ENCODE data around the gene ZWILCH.
"Not testable (repeated sequence)": the region's sequence is repeated elsewhere in the genome, so short reads cannot be mapped to it uniquely, and the experiment has no call there.

ZWILCH gene

DNA sequence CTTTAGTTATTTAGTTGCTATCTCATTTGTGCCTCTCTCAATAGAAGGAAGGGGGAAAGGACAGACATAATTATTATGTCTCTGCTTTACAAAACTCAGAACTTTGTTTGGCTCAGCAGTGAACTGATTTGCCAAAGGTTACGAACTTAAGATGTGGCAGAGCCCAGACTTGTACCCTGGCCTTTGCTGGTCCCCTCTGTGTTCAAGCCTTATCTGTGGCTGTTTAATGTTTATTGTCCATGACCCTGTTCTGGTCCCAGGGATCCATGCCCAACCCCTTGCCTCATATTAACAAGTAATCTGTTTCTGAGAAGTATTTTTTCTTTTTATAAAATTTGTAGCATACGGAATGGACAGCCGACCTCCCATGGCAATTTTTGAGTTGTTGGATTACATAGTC, 18.2 kb upstream of the ZWILCH start:
- DNase-seq (ENCODE audit: low read depth, low spot score), result no peak

DNA sequence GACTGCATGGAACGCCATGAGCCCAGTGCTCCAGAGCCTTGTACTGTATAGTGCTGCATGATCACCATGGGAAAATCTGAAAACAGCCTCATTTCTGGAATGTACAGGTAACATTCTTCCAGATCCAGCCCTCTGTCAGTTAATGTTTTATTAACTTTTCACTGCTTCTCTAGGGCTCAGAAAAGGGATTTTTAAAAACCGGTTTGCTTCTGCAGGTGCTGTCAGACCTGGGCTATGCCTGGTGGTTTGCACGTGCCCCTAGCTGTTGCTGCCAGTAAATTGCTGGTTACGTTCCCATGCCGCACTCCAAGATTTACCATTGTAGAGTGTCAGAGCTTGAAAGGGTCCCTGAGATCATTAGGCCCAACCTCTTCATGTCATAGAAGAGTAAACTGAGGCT, 16.6 kb upstream of the ZWILCH start:
- no peak for DNase-seq (ENCODE audit: low read depth, low spot score)

DNA sequence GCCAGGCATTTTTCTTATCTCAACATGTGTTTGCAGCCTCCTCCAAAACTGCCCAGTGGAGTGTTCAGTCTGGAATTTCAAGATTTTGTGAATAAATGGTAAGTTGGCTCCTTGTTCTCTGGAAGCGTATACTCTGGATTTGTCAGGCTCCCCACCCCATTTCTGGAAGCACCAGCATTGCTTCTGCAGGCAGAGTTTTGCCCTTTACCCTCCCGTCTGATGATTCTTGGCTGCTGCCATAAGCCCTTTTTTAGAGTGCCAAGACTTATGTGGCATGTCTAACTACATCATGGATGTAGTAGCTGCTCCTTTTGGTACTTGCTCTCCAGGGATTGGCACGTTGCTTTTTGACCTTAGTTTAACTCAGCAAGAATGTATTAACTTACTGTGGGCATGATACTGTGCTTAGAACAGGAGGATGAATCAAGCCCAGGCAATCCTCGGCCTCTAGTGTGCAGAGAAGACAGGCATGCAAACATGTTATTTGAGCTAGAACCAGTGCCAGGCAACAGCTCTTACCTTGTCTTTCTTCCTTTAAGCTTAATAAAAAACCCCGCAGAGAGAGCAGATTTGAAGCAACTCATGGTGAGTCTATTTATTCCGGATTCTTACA, 15.8 kb upstream of the ZWILCH start:
- DNase-seq (ENCODE audit: low read depth, low spot score), result no peak

DNA sequence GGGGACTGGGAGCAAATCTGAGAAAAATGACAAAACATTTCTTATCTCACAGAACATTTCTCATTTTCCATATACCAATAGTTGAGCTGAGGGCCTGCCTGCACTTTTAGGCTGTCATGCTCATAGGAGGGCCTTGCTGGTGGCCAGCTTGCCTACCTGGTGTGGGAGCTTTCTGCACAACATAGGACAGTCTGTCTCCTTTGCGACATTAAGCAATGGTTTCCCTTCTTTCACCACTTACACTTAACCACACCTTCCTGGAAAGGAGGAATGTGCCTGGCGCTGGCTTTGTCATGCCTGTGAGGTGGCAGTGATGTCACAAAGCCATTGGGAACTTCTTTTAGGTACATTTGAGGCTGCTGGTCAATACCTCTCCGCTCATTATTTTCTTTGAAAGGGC, 13.3 kb upstream of the ZWILCH start:
- DNase-seq (ENCODE audit: low read depth, low spot score), result no peak

DNA sequence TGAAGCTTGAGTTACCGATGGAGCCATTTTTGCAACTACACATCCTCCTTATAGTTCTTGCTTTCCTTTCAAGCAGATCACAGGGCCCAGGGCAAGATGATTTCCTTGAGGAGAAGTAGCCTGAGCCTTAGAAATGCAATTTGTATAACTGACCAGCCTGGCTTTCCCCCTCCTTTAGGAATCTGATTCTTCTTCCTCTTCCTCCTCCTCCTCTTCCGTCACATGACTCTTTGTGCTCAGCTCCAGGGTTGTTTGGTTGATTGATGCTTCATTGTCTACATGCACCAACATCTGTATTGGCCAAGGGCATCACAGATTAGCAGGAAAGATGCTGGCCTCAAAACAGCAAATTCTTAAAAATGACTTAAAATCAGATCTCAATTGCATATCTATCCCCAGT, 10.9 kb upstream of the ZWILCH start:
- no peak for DNase-seq (ENCODE audit: low read depth, low spot score)

DNA sequence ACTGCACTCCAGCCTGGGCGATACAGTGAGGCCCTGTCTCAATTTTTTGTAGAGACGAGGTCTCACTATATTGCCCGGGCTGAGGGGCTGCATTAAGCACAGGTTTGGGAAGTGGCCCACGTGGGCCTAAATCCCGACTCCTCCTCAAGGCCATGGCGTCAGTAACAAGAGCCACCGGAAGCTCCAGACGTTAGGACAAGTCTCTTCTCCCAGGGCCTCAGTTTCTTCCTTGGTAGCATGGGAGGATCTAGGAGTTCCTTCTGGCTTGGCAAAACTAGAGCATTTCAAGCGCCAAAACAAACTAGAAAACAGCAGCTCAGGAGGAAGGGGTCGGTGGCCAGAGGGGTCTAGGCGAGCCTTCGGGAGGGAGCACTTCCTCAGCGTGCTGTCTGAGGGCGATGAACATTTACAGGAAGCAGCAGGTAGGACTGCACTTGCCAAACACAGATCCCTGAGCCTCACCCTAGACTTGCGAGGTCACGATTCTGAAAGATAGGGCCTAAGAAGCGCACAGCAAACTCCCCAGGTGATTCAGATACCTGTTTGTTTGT, 8.1 kb upstream of the ZWILCH start:
- no peak for DNase-seq (ENCODE audit: low read depth, low spot score)

DNA sequence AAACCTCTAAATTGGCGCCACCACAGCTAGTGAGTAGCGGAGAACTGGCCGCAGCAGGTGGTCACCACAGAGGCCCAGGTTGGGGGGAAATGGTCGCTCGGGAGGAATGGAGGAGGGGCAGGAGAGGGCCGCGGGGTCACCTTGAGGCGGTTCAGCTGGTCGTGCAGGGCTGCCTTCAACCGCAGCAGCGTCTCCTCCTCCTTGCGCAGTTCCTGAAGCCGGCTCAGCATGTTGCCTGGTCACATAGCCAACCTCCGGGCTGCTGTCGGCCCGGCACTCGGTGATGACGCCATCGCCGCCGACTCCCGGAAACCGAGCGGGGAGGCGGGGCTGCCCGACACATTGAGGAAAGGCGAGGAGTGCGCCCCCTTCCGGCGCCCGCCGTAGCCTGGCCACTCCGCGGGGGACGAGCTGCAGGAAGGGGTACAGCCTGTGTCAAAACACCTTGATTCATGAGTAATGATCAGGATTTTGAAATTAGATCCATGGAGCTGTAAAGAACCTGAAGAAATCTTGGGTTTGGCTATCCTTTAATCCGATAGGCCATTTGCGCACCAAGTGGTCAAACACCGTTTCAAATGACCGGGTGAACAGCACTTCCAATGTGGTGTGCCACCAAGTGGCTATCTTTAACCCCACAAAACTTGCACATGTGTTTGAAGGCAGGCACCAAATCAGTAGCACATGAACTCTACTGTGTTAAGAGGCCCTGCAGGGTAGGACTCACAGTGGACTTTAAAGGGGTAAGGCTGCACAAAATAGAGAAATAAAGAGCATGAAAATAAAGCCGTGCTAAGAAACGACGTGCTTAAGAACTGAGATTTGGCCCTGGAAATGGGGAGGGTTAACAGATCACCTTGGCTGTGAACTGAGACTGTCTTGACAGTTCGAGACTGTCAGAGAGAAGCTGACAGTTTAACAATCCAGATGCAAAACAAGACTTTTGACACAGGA, 7.3 kb upstream of the ZWILCH start, which contains the start of gene SNAPC5:
Gene SNAPC5, minus strand, starts transcription at position 261 of the 954 bp plus-strand sequence. Its CDS starts 31 bp downstream, at position 230.
- peak; percentile 98 for DNase-seq (ENCODE audit: low read depth, low spot score)

DNA sequence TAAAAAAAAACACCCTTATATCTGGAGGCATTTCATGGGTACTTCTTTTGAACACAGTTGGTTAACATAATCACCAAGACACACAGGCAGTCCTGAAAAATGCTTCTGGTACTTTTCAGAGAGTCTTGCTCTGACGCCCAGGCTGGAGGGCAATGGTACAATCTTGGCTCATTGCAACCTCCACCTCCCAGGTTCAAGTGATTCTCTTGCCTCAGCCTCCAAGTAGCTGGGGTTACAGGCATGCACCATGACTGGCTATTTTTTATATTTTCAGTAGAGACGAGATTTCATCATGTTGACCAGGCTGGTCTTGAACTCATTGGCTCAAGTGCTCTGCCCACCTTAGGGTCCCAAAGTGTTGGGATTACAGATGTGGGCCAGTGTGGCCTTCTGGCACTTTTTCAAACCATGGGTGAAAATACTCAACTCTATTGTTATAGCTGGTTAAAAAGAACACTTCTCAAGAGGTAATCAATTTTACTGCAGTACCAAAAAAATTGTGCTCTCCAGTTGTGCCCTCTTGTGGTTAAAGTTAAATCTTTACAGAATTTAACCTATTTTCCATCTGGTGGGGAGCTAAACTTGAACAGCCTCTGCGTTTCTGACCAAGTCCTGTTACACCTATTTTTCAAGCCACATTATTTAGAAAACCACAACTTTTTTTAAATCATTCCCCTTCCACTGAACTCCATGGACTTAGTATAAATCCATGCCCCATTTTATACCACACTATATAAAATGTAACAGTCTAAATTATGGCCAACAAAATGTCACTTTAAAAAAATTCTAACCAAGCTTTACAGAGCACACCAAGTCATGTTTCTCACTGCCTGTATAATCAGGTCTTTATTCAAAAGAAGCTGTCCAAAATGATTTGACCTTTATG, 6.4 kb upstream of the ZWILCH start:
- DNase-seq (ENCODE audit: low read depth, low spot score), result no peak

DNA sequence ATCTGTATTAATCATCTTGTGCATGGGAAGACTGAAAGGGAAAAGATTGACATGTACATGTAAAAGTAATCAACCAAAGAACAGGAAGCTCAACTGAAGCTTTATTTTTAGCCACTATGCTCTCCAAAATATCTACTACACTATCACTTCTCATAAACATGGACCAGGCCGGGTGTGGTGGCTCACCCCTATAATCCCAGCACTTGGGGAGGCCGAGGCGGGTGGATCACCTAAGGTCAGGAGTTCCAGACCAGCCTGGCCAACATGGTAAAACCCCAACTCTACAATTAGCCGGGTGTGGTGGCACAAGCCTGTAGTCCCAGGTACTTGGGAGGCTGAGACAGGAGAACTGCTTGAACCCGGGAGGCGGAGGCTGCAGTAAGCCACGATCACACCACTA, 4.8 kb upstream of the ZWILCH start:
- not testable (repeated sequence) for DNase-seq (ENCODE audit: low read depth, low spot score)

DNA sequence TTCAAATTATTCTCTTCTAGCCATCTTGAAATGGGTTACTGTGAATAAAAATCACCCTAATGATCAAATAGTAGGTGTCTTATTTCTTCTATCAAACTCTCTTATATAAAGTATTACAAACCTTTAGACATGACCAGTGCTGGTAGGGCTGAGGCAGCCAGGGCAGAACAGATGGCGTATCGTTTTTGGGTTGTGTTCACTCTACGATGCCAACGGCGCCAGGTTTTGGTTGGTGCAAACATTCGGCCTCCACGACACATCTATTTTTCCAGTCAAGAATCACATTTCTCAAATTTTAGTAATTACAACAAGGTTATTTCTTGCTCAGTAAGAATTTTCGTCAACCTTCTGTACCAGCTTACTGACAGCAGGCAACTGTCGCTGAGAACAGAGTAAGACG, 2.6 kb upstream of the ZWILCH start:
- DNase-seq (ENCODE audit: low read depth, low spot score), result no peak

DNA sequence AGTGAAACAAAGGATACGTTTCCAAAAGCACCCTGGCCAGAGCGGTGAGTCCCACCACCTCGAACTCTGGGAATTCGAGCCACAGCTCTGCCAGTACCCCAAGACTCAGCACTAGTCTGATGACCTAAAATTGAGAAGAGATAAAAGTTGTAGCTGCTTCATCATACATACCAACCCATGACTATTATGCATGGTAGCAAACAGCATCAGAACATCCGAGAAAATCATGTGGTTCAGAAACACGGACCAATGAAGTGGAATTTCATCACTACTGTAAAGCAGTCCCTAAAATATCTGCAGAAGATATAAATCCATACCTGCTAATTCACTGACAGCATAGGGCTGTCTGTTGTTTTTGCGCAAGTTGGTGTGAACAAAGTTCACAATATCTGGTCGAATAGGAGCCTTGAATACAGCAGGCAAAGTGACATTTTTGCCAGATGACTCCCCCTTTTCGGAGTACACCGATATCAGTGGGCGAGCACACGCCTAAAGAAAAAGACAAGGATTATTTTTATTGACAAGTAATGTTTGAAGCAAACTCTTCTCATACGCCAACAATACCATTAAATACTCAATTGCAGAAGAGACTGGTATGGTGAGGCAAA, 2.0 kb upstream of the ZWILCH start:
- not testable (repeated sequence) for DNase-seq (ENCODE audit: low read depth, low spot score)

DNA sequence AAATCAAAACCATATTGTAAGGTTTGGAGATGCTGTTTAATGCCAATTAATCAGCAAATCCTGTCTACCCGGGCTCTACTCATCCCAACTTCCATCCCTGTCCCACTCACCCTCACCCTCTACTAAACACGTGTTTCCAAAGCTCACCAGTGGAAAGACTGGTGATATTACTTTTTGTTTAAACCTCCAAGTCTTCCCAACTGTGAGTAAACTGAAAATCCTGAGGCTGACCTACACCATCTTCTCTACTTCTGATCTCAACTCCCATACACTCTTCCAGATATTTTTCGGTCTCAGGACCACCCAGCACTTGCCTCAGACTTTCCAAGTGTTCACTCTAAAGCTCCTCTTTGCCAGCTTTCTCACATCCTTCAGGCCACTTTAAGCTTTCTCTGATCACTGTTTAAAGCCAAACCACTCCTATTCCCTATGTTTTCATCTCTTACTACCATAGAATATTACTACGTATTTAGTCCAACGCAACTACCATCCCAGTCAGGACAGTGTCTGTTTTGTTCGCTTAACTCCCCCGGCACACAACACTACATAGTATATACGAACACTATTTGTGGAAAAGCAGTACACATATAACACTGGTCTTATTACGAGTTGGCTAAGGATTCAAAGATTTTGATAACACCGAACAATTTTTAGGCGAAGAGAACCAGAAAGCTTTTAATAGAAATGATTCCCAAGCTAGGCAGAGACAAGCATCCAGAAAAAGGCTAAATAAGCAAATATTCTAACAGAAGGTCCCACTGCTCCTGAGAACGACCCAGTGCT, 1.2 kb upstream of the ZWILCH start:
- DNase-seq (ENCODE audit: low read depth, low spot score), result no peak

DNA sequence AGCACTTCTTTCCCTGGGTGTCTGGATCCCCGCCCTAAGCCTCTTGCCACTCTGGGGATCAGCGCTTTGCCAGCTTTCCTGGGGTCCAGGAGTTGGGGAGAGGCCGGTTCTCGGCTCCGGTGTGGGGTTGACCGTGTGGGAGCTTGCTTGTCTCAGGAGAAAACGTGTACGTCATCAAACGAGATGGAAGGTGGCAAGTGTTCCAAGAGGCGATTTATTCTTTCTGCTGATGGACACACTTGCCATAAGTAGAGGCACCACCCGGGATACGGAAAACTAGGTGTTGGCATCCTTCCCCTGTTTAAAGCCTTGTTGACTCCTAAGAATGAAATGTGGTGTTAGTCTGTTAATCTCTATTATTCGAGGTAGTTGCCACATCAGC, 295 bp downstream of the ZWILCH start:
- DNase-seq (ENCODE audit: low read depth, low spot score), result no peak

DNA sequence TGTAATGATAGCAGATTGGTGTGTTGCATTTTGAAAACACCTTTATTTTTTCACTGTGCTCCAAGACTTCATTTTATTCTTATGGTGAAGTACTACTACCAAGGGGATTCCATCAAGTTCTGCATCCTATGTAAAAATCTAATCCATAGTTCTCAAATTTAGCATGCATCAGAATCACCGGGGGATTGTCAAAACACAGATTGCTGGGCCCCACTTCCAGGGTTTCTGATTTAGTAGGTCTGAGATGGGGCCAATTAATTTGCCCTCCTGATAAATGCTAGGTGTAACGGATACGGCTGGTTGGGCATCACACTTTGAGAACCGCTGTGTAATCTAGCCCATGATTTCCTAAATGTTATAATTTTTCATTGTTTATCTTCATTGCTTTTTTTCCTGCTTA, 692 bp downstream of the ZWILCH start:
- DNase-seq (ENCODE audit: low read depth, low spot score), result no peak

DNA sequence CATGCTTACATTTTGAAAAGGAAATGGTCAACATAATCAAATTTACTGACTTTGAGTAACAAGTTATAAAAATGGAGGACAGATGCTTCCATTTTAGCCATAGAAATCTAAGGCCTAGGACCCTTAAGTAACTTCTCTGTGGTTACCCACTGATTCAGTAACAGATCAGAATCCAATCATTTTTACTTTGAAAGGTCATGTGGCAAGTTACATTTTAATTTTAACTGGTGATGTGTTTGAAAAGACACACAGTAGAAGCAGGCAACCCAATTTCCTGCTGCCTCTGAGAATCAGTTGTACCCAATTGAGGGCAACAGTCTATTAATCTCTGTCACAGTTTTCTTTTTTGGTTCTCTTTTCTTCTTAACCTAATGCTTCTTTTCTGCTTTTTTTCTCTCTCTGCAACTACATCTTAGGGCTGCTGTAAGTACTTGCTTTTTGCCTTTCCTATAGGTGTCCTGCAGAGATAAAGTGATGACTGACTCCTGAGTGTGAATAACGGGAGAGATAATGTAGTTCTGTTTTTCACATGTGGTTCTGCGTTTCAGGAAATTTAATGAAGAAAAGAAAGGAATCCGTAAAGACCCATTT, 3.3 kb downstream of the ZWILCH start:
- DNase-seq (ENCODE audit: low read depth, low spot score), result no peak

DNA sequence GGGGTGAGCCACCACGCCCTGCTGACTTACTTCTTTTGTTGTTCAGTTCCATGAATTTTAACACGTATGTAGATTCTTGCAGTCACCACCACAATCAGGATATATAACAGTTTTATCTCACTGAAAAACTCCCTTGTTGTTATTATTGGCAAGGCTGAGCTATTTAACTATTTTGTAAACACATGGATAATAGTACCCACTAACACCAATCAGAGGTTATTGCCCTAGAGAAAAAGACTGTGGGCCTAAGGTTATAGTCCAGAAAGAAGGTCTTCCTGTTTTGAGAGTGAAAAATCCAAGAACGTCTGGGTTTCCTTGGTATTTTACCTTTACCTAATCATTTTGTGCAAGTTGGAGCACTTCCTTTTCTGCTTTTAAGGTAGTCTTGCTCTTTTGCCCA, 9.5 kb downstream of the ZWILCH start:
- no peak for DNase-seq (ENCODE audit: low read depth, low spot score)

DNA sequence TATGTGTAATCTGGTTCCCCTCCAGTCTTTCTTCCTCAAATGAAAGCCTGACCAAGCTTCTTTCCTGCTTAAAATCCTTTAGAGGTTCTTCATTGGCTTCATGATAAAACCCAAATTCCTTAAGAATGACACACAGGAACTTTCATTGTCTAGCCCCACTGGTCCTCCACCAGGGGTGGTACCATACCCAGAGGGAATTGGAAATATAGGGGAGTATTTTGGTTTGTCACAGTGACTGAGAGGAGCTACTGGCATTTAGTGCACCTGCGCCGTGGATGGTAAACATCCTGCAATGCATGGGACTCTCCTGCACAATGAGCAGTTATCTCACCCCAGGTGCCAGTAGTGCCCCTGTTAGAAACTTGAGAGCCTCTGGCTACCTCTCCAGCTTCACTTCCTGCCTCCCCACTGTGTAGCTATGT, 10.8 kb downstream of the ZWILCH start:
- no peak for DNase-seq (ENCODE audit: low read depth, low spot score)

DNA sequence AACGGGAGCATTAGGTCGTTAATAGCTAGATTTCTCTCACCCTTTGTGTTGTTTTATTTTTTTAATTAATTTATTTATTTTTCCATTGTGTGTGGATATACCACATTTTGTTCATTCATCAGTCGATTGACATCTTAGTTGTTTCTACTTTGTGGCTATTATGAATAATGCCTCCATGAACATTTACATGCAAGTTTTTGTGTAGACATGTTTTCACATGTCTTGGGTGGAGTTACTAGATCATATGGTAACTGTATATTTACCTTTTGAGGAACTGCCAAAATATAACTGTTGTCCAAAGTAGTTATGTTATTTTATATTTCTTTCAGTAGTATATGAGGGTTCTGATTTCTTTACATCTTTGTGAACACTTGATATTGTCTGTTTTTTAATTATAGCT, 18.8 kb downstream of the ZWILCH start:
- DNase-seq (ENCODE audit: low read depth, low spot score), result no peak

DNA sequence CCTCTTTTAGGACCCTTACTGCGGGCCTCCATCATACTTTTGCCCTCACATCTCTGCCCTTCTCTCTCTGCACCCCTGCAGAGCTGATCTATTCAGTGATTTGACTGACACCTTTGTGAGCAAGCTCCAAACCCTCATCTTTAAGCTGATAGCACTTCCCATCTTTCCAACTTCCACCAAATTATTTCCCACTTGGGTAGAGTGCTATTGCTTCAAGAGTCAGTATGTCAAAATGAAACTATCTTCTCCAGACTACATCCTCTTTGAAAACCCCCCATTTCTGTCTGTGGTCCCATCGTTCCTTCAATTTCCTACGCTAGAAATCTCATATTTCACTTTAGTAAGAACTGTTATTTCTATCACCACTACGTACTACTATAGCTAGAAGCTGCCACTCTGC, 19.7 kb downstream of the ZWILCH start:
- no peak for DNase-seq (ENCODE audit: low read depth, low spot score)

DNA sequence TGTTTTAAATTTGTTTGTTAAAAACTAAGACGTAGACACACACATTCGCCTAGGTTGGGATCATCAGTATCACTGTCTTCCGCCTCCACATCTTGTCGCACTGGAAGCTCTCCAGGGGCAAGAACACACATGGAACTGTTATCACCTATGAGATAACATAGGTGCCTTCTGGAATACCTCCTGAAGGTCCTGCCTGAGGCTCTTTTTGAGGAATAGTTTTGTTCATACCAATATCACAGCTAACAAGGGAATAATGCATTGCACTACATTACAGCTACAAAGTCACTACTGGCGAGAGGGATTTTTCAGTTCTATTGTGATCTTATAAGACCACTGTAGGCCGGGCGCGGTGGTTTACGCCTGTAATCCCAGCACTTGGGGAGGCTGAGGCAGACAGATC, 29.9 kb downstream of the ZWILCH start:
- DNase-seq (ENCODE audit: low read depth, low spot score), result no peak
